HepG2 (cell line): ENCODE results near the gene MYO3B. TPM values are rescaled to one million over a fixed set of nuclear protein-coding genes. Genes with fewer than 3 reads are reported as not detected.

Experiments used
- ATAC-seq: fragments of 200-7000 bp; cut with Tn5 transposase; 3 replicates; pipeline ENCODE4 v1.9.1; 2020; ENCODE audit warnings: mild to moderate bottlenecking, moderate library complexity
- BruUV-seq: library from RNA; stranded (reverse); fragments of 400-500 nt; replicated peaks from 2 replicates; lab custom pipeline; 2021; lab: Mats Ljungman, UMichigan
- CTCF ChIA-PET: fragments of 300-600 bp; formaldehyde crosslinking; extraction: SDS; loops from one replicate; lab custom pipeline; 2021; ENCODE audit warnings: low total read pairs, inconsistent platforms, low intra/inter-chr PET ratio; lab: Yijun Ruan, JAX
- POLR2A ChIA-PET: fragments of 350-600 bp; sonication (Branson Sonifier 250); formaldehyde crosslinking; loops from one replicate; lab custom pipeline; 2020; ENCODE audit warnings: antibody characterized with exemption, inconsistent platforms; lab: Yijun Ruan, JAX
- DNase-seq: peaks from one replicate; pipeline ENCODE4 v3.0.0-alpha.2; 2015; ENCODE audit warnings: low spot score
- FAIRE-seq: peaks from 3 replicates; lab custom pipeline; 2011; peaks lifted over from hg19 to GRCh38; lab: Jason Lieb, UNC
- H2AFZ ChIP-seq: one replicate; pipeline ENCODE4 v1.6.1; 2011; ENCODE audit warnings: low read length, inconsistent platforms
- H3K27ac ChIP-seq: fragments of 300-600 bp; 3 replicates; pipeline ENCODE4 v1.8.0; 2011; ENCODE audit warnings: mixed run types, mild to moderate bottlenecking, mixed read lengths, low read length, inconsistent platforms; ENCODE audit not compliant: insufficient read depth; ENCODE audit errors: extremely low read length
- H3K27me3 ChIP-seq, 2 experiments: fragments of 200-600 bp in 1 of 2; 2 replicates in 1 of 2; 3 replicates in 1 of 2; pipeline versions ENCODE4 v1.6.0 to v1.8.0; 2011; ENCODE audit warnings: low read length in 2 of 2, mild to moderate bottlenecking in 2 of 2, moderate library complexity in 2 of 2, inconsistent platforms in 1 of 2; ENCODE audit not compliant: insufficient read depth in 2 of 2, control insufficient read depth in 1 of 2
- H3K36me3 ChIP-seq, 2 experiments: fragments of 200-600 bp in 1 of 2; replicated peaks in 1 of 2; 2 replicates in 1 of 2; 3 replicates in 1 of 2; pipeline versions ENCODE4 v1.5.1 to v1.8.0; 2011; ENCODE audit warnings: low read length in 2 of 2, inconsistent platforms in 1 of 2; ENCODE audit not compliant: insufficient read depth in 2 of 2, control insufficient read depth in 1 of 2
- H3K4me1 ChIP-seq: 2 replicates; pipeline ENCODE4 v1.5.1; 2012; ENCODE audit warnings: low read length, inconsistent platforms; ENCODE audit not compliant: insufficient read depth
- H3K4me2 ChIP-seq: 2 replicates; pipeline ENCODE4 v1.6.0; 2011; ENCODE audit warnings: low read depth, low read length, inconsistent platforms
- H3K4me3 ChIP-seq, 3 experiments: fragments of 200-600 bp in 1 of 3; sonication (generic), shearing (Covaris generic) in 1 of 3; replicated peaks in 1 of 3; 2 replicates each; pipeline ENCODE4 v1.5.1; 2011 to 2016; ENCODE audit warnings: low read length in 3 of 3, inconsistent platforms in 2 of 3, low read depth in 2 of 3, mild to moderate bottlenecking in 2 of 3, control low read depth in 1 of 3, mixed read lengths in 1 of 3; ENCODE audit not compliant: insufficient read depth in 1 of 3
- H3K79me2 ChIP-seq: one replicate; pipeline ENCODE4 v1.6.1; 2011; ENCODE audit warnings: low read length, inconsistent platforms; ENCODE audit not compliant: insufficient read depth
- H3K9ac ChIP-seq: 2 replicates; pipeline ENCODE4 v1.6.0; 2011; ENCODE audit warnings: mild to moderate bottlenecking, low read depth, low read length, inconsistent platforms; ENCODE audit not compliant: insufficient read depth
- H3K9me3 ChIP-seq: 2 replicates; pipeline ENCODE4 v1.5.1; 2012; ENCODE audit warnings: mild to moderate bottlenecking, low read length
- H4K20me1 ChIP-seq: 2 replicates; pipeline ENCODE4 v1.6.0; 2011; ENCODE audit warnings: inconsistent platforms, mild to moderate bottlenecking, low read length, moderate library complexity; ENCODE audit not compliant: insufficient read depth
- GMEB2 ChIP-seq: IDR thresholded peaks from 2 replicates; pipeline ENCODE4 v1.6.1; 2016; ENCODE audit warnings: missing biosample characterization, missing genetic modification reagents, low read depth
- HNRNPH1 ChIP-seq: fragments of 200-400 bp; formaldehyde crosslinking; optimal IDR thresholded peaks from 2 replicates; pipeline ENCODE3; 2017; ENCODE audit warnings: mild to moderate bottlenecking, low read depth, low read length
- IRF9 ChIP-seq: sonication (generic); formaldehyde crosslinking; IDR thresholded peaks from 2 replicates; pipeline ENCODE4 v1.8.0; 2022; ENCODE audit warnings: missing genetic modification reagents, mild to moderate bottlenecking, borderline replicate concordance
- KDM6A ChIP-seq: IDR thresholded peaks from 2 replicates; pipeline ENCODE4 v1.6.1; 2016; ENCODE audit warnings: low read depth
- PRDM15 ChIP-seq: sonication (generic); formaldehyde crosslinking; IDR thresholded peaks from 2 replicates; pipeline ENCODE4 v1.4.0; 2020; ENCODE audit warnings: missing genetic modification reagents
- PRDM4 ChIP-seq: sonication (generic); formaldehyde crosslinking; IDR thresholded peaks from 2 replicates; pipeline ENCODE4 v1.9.0; 2021; ENCODE audit warnings: missing genetic modification reagents, borderline replicate concordance
- SNAPC2 ChIP-seq: sonication (generic); formaldehyde crosslinking; IDR thresholded peaks from 2 replicates; pipeline ENCODE4 v1.8.1; 2022; ENCODE audit warnings: mild to moderate bottlenecking, missing genetic modification reagents
- ZC3H4 ChIP-seq: sonication (generic); formaldehyde crosslinking; IDR thresholded peaks from 2 replicates; pipeline ENCODE4 v1.4.0; 2020; ENCODE audit warnings: missing genetic modification reagents, borderline replicate concordance
- ZMYM2 ChIP-seq: sonication (generic); formaldehyde crosslinking; IDR thresholded peaks from 2 replicates; pipeline ENCODE4 v1.8.0; 2022; ENCODE audit warnings: mild to moderate bottlenecking, missing genetic modification reagents
- ZNF143 ChIP-seq: sonication (generic); formaldehyde crosslinking; IDR thresholded peaks from 2 replicates; pipeline ENCODE4 v1.4.0; 2020; ENCODE audit warnings: missing genetic modification reagents
- ZNF670 ChIP-seq: sonication (generic); formaldehyde crosslinking; IDR thresholded peaks from 2 replicates; pipeline ENCODE4 v1.8.0; 2022; ENCODE audit warnings: mild to moderate bottlenecking, missing genetic modification reagents, borderline replicate concordance
- ZSCAN22 ChIP-seq: sonication (generic); formaldehyde crosslinking; IDR thresholded peaks from 2 replicates; pipeline ENCODE4 v1.4.0; 2020; ENCODE audit warnings: mild to moderate bottlenecking, missing genetic modification reagents
- WGBS: methylation state at CpG from one replicate; pipeline ENCODE4 v1.1.6; 2017; ENCODE audit warnings: low lambda C conversion rate; 5-methylcytosine and 5-hydroxymethylcytosine counted together
- in situ Hi-C: cut with HindIII; loops from 2 replicates; pipeline ENCODE4 v1.10.0; 2017; ENCODE audit warnings: low pct_unique_long_range_greater_than_20kb; ENCODE audit not compliant: extremely low pct_ligation_motif_present
- intact Hi-C: fragments of 100-400 bp; cut with micrococcal nuclease; formaldehyde crosslinking; loops from one replicate; pipeline ENCODE4 v1.10.0; 2022; ENCODE audit not compliant: unreplicated experiment
- polyA plus RNA-seq, 8 experiments: library from polyadenylated mRNA; depleted of rRNA in 3 of 8; stranded (reverse) in 7 of 8; unstranded in 1 of 8; fragments of >200 nt; fragmentation: Illumina TruSeq in 4 of 8; extraction: Trizol in 4 of 8; gene quantifications; 2 replicates each; pipeline versions ENCODE4 v1.2.1 to v1.2.3, GENCODE V29; 2011 to 2016; ENCODE audit warnings: low read depth in 4 of 8, missing spikeins in 1 of 8, mixed read lengths in 1 of 8; ENCODE audit not compliant: insufficient read depth in 1 of 8
- total RNA-seq, 5 experiments: library from RNA; depleted of rRNA; stranded (reverse); fragments of >200 nt; fragmentation: Illumina TruSeq; extraction: Trizol; gene quantifications; 2 replicates each; pipeline ENCODE4 v1.2.3, GENCODE V29; 2016; ENCODE audit warnings: low read depth in 1 of 5

The MYO3B gene
- total and polyA plus RNA-seq, 2 of the 13 experiments (the other 11 are each of a cell fraction or from before 2014, with no cell fraction given), result 0.01 TPM; not detected in 1

GRCh38 chr2:170502361-170503130, 324.6 kb downstream of the MYO3B start:
- Histone ChIP-seq H3K9me3 (no peaks in the 10 kb centered on the region), H3K79me2 (no peaks in the 10 kb centered on the region), H3K36me3 (no peaks in the 10 kb centered on the region), H3K4me2 (no peak overlapping the region), H3K27ac (no peak overlapping the region), H3K4me3 (no peak overlapping the region), H3K27me3 (peaks cover 1 to 58% of the 10 kb centered on the region in 2 experiments; a peak in 4 of 5 replicates), H2AFZ (no peak overlapping the region), H3K4me1 (peaks cover 43% of the 10 kb centered on the region), H3K9ac (no peak overlapping the region), H4K20me1 (no peaks in the 10 kb centered on the region)
- ChIA-PET POLR2A (no interaction called here), CTCF (no interaction called here)
- no TSS peak for BruUV-seq
- FAIRE-seq (no peak), DNase-seq (no peak), ATAC-seq (no peak)
- WGBS, result 24% methylated on average over 8 of the region's 8 CpGs
- in situ Hi-C loops (no loop called here), intact Hi-C loops (no loop called here)
- TF ChIP-seq GMEB2 (no peak), SNAPC2 (CRISPR knock-in tag) (no peak), ZNF670 (CRISPR knock-in tag) (no peak), ZSCAN22 (no peak), ZMYM2 (CRISPR knock-in tag) (no peak), ZC3H4 (CRISPR knock-in tag) (no peak), KDM6A (CRISPR knock-in tag) (no peak), PRDM15 (CRISPR knock-in tag) (no peak), ZNF143 (CRISPR knock-in tag) (no peak), IRF9 (CRISPR knock-in tag) (no peak), PRDM4 (CRISPR knock-in tag) (no peak), HNRNPH1 (no peak)
